Activated CD4-positive, alpha-beta T cell treated with anti-CD3 and anti-CD28 coated beads for 1 hour (primary cell): Measurements from ENCODE around the gene NPHP1.
"Not testable (repeated sequence)": the region's sequence is repeated elsewhere in the genome, so short reads cannot be mapped to it uniquely, and the experiment has no call there.

Experiments
- DNase-seq: peaks from one replicate; pipeline ENCODE4 v3.0.0-alpha.2; 2020

Gene NPHP1

GRCh38 chr2:110204408-110205385 is at the start of gene NPHP1:
Gene NPHP1 (minus strand): TSS chr2:110205013. CDS start chr2:110204968, 45 bp downstream.
- peak; percentile 74 for DNase-seq

GRCh38 chr2:110248081-110248795 is 43.4 kb upstream of the NPHP1 start:
- not testable (repeated sequence) for DNase-seq

GRCh38 chr2:110245488-110246435 is 40.9 kb upstream of the NPHP1 start:
- not testable (repeated sequence) for DNase-seq

- DNase-seq = not testable (repeated sequence)
Measured at GRCh38 chr2:110243283-110243682, 38.5 kb upstream of the NPHP1 start.

GRCh38 chr2:110234514-110234913 is 29.7 kb upstream of the NPHP1 start:
- not testable (repeated sequence) for DNase-seq

GRCh38 chr2:110229886-110230285 is 25.1 kb upstream of the NPHP1 start:
- not testable (repeated sequence) for DNase-seq

GRCh38 chr2:110222626-110223025 is 17.8 kb upstream of the NPHP1 start:
- not testable (repeated sequence) for DNase-seq

- DNase-seq = no peak
Measured at GRCh38 chr2:110221938-110222337, 17.1 kb upstream of the NPHP1 start.

- DNase-seq = no peak
Measured at GRCh38 chr2:110220190-110220564, 15.4 kb upstream of the NPHP1 start.

- no peak for DNase-seq
Measured at GRCh38 chr2:110219496-110220189, 14.8 kb upstream of the NPHP1 start.

- not testable (repeated sequence) for DNase-seq
Measured at GRCh38 chr2:110218889-110219288, 14.1 kb upstream of the NPHP1 start.

GRCh38 chr2:110216803-110217202 is 12.0 kb upstream of the NPHP1 start:
- DNase-seq = no peak

- no peak for DNase-seq
Measured at GRCh38 chr2:110216199-110216598, 11.4 kb upstream of the NPHP1 start.

GRCh38 chr2:110215566-110216158 is 10.8 kb upstream of the NPHP1 start:
- no peak for DNase-seq

- no peak for DNase-seq
Measured at GRCh38 chr2:110215091-110215490, 10.3 kb upstream of the NPHP1 start.

GRCh38 chr2:110213522-110213921 is 8.7 kb upstream of the NPHP1 start:
- DNase-seq = not testable (repeated sequence)

- DNase-seq = peak; percentile 39
Measured at GRCh38 chr2:110211938-110212858, 7.4 kb upstream of the NPHP1 start, which contains the start of gene MTLN. Gene MTLN (minus strand): TSS chr2:110212547. CDS start chr2:110212525, 22 bp downstream.

- DNase-seq = no peak
Measured at GRCh38 chr2:110205660-110206455, 1.0 kb upstream of the NPHP1 start.

GRCh38 chr2:110198016-110198415 is 6.8 kb downstream of the NPHP1 start:
- DNase-seq = no peak
